ENCODE data around the gene TRAK1.

DNA sequence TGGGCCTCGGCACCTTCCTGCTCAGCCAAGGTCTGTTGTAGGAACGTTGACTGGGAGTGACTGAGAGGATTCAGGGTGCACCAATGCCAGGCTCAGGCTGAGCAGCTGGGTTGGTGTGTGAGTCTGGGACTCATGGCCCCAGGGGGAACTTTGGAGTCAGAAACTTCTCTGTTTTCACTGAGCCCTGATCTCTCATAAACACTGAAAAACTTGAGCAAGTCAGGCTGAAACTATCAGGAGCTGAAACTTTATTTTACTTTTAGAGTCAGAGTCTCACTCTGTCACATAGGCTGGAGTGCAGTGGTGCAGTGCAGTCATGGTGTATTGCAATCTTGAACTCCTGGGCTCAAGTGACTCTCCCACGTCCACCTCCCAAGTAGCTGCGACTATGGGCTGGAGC lies 3.0 kb downstream of the TRAK1 start:
- TF ChIP-seq, protein P1, sequence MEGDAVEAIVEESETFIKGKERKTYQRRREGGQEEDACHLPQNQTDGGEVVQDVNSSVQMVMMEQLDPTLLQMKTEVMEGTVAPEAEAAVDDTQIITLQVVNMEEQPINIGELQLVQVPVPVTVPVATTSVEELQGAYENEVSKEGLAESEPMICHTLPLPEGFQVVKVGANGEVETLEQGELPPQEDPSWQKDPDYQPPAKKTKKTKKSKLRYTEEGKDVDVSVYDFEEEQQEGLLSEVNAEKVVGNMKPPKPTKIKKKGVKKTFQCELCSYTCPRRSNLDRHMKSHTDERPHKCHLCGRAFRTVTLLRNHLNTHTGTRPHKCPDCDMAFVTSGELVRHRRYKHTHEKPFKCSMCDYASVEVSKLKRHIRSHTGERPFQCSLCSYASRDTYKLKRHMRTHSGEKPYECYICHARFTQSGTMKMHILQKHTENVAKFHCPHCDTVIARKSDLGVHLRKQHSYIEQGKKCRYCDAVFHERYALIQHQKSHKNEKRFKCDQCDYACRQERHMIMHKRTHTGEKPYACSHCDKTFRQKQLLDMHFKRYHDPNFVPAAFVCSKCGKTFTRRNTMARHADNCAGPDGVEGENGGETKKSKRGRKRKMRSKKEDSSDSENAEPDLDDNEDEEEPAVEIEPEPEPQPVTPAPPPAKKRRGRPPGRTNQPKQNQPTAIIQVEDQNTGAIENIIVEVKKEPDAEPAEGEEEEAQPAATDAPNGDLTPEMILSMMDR (IDR thresholded peaks at IDR 0.05; ENCODE audit: low read length): no peak
- no peak for TF ChIP-seq EZH2 (optimal IDR thresholded peaks at IDR 0.05; ENCODE audit: low read depth, low read length)

Data from MM.1S (cell line).